HG03097 (cell line): ENCODE results near the gene CCDC89.

Experiments used
- ATAC-seq: cut with Tn5 transposase; IDR thresholded peaks from one replicate; pipeline ENCODE4 v1.9.1; 2021; ENCODE audit not compliant: unreplicated experiment, low FRiP score

Gene CCDC89

GRCh38 chr11:85685820-85686459, at the start of gene CCDC89:
CCDC89 (minus strand) TSS chr11:85686195; CDS start chr11:85686130, 65 bp downstream.
- ATAC-seq = no peak

- peak; percentile 71 for ATAC-seq
Observed at GRCh38 chr11:85732965-85733364, 47.0 kb upstream of the CCDC89 start.

DNA sequence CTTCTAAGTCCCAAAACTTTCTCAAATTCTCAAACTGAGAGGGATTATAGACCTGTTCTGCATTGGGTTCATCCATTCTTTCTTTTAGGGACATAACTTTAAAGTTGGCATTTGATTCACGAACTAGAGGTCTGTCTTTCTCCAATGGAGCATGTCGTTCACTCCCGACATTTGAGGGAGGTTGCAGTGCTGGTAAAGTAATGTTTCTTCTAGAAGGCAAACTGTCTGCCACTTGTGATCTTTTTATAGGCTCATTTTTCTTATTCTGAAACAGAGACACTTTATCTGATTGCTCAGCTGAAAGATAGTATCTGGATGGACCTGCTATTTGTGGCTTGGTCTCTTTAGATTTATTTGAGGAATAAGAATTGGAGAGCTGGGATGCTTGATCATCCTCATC, 40.4 kb upstream of the CCDC89 start:
- ATAC-seq = no peak

GRCh38 chr11:85725510-85726258, 39.7 kb upstream of the CCDC89 start:
- ATAC-seq = no peak

GRCh38 chr11:85724748-85725465, 38.9 kb upstream of the CCDC89 start:
- no peak for ATAC-seq

DNA sequence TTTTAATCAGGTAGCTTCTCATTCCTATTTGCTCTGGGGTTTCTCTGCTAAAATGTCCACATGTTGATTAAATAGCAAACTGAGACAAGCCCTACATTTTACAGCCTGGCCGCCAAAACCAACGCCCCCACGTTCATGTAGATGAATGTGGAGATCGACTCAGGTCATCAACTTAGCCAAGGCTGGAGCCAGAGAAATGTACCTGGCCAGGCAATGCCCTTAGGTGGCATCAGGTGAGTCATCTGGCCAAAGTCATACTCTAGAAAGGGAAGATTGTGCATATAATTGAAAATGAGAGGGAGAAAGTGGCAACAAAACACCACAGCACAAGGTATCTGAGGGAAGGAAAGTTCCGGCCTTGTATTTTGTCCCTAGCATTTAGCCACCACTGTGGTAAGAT, 37.1 kb upstream of the CCDC89 start:
- ATAC-seq = no peak

GRCh38 chr11:85721191-85721590, 35.2 kb upstream of the CCDC89 start:
- ATAC-seq = no peak

GRCh38 chr11:85718991-85719807, 33.2 kb upstream of the CCDC89 start:
- no peak for ATAC-seq

DNA sequence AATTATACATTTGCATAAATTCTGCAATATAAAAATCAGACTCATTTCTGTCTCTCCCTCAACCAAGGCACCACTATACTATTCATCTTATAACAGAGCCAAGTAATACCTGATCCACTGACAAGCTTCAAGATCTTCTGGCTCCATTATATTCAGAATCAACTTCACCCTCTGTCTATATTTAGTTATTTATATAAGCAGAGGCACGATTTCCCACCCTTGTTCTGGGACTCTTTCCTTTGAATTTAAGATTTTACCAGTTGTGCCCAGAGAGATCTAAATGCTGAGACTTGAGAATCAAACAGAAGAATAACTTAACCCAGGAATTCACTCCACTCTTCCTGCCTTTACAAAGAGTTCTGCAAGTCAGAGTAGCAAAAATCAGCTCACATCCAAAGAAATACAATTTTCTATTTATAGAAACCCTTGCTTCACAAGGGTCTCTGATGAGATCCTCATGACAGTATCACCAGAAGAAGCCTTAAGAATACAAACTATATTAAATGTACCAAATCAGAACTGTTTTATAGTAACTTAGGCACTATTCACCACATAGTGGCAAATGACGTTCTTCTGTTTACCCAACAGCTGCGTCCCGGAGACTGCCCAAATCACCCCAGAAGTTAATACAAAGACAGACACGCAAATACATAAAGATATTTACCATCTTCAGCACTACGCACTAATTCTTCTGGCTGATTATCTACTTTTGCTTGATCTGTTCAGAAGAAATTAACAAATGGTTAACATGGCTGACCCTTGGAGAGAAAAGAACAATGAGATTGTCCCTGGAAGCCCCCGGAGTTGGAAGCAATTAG, 32.3 kb upstream of the CCDC89 start:
- ATAC-seq = no peak

GRCh38 chr11:85717429-85717828, 31.4 kb upstream of the CCDC89 start:
- no peak for ATAC-seq

GRCh38 chr11:85712953-85713352, 27.0 kb upstream of the CCDC89 start:
- ATAC-seq = no peak

- ATAC-seq = no peak
Observed at GRCh38 chr11:85710917-85711316, 24.9 kb upstream of the CCDC89 start.

DNA sequence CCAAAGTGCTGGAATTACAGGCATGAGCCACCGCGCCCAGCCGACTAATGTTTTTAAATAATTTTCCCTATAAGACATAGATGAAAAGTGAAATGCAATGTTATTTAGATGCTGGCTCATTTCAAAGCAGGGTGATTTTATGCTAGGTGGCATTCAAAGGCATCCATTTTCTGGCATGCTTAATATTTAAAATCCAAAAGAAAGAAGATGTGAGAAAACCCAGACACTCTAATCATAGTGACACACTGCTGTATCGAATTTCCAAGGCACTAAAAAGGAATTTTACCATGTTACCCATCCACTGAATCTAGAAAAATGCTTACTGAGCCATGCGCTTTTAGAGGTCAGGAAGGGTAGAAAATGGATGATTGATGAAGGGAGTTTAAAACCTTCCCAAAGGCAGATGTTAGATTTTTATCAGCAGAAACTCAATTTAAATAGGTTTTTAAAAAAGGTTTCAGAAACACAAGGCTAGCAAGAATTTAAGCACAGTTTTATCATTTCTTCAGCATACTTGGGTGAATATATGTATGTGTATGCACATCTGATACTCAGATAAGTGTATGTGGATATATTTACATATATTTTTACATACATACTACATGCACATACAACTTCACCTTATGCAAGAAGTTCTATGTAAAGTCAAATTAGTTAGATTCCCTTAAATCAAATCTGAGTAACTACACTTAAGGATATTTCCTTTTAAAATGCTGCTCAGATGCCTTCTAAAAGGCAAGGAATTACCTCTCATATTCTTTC, 24.1 kb upstream of the CCDC89 start:
- ATAC-seq = no peak

GRCh38 chr11:85705800-85706199, 19.8 kb upstream of the CCDC89 start:
- no peak for ATAC-seq

DNA sequence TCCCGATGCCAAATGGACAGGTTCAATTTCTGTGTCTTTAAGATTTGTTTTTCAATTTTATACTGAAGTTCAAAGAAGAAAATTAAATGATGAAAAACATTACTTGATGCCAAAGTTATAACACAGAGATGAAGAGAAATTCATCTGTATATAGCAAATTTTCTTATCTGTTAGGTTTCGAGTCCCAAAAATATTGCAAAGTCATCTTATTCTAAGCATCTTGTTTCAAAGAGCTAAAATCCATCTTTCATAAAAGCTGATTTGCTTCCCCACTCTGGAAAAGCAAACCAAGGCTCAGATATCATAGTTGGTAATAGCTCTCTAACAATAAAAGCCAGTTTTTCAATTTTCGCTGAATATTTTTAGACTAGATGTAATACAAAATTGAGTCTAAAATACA, 19.0 kb upstream of the CCDC89 start:
- ATAC-seq = no peak

GRCh38 chr11:85699957-85700741, 14.2 kb upstream of the CCDC89 start:
- ATAC-seq = peak; percentile 76

DNA sequence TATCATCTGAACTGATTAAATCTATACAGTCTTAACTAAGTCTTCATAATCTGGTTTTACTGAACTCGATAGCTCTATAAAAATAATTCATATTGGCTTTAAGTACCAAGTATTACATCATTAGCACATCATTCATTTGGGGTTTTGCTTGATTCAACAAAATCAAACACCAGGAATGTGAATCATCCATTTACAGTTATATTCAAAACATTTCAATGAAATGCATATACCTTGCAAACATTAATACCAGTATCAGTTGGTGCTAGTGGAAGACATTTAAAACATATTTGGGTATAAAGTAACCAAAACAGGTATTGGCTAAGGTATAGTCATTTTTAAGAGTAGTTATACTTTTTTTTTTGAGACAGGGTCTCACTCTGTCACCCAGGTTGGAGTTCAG, 12.2 kb upstream of the CCDC89 start:
- ATAC-seq = no peak

- ATAC-seq = no peak
Observed at GRCh38 chr11:85697747-85698146, 11.8 kb upstream of the CCDC89 start.
